Inflammatory macrophage treated with lipopolysaccharide for 1 hour (primary cell): ENCODE results near the gene TEAD3.
A peak's percentile ranks its signal among the peaks of the same experiment; 100 is the strongest.
"Not testable (repeated sequence)": the region's sequence is repeated elsewhere in the genome, so short reads cannot be mapped to it uniquely, and the experiment has no call there.

Source experiments
- DNase-seq, 2 donors: peaks; one replicate each; pipeline ENCODE4 v3.0.0-alpha.2; 2020 to 2022

Gene TEAD3

DNA sequence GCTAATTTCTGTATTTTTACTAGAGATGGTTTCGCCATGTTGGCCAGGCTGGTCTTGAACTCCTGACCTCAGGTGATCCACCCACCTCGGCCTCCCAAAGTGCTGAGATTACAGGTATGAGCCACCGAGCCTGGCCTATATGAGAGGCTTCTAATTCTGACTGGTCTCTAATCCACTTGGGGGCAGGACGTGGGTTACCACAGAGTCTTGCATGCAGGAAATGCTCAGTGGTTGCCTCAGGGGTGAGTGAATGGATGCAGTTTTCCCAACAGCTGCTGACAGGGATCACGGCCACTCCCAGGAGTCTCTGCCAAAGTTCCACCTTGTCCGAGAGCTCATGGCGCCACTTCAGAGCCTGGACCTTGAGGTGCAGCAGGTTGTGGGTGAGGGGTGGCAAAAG is 51.2 kb downstream of the TEAD3 start:
- DNase-seq, result no peak

DNA sequence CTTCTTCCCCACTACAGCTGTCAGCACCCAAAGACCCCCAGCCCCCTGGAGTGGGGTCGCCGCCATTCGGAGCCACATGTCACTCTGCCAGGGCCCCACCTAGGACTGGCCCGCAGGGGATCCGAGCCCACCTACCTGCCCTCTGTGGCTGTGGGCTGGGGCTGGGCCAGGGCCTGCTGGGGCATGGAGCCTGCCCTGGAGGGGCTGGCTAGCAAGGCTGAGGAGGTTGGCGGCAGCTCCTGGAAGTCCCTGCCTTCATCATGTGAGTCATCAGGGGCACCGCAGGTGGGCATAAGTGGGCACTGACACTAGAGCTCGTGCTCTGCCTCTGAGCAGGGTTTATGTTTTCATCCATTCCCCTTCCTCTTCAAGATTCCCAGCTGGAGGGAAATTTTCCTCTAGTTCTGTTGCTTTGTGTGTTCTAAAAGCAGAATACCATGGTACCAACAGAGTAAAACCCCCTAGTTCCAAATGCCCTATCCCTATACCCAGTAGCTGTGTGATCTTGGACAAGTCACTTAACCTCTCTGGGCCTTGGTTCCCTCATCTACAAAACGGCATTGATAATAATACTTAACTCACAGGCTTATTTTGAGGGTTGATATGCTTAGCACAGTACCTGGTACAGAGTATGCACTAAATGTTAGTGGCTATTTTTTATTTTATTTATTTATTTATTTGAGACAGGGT is 53.4 kb downstream of the TEAD3 start:
- DNase-seq, result no peak

DNA sequence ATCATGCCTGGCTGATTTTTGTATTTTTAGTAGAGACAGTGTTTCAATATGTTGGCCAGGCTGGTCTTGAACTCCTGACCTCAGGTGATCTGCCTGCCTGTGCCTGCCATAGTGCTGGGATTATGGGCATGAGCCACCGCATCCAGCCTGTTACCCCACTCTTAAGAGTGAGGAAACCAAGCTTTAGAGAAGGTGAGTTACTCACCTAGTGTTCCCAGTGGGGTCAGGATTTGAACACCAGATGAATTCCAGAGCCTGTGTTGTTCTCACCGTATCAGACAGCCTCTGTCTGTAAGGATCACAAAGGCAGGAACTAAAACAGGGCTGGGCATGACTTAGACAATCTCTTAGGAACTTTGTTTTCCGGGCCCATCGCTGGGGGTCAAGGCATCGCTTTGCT is 54.2 kb downstream of the TEAD3 start:
- no peak for DNase-seq

DNA sequence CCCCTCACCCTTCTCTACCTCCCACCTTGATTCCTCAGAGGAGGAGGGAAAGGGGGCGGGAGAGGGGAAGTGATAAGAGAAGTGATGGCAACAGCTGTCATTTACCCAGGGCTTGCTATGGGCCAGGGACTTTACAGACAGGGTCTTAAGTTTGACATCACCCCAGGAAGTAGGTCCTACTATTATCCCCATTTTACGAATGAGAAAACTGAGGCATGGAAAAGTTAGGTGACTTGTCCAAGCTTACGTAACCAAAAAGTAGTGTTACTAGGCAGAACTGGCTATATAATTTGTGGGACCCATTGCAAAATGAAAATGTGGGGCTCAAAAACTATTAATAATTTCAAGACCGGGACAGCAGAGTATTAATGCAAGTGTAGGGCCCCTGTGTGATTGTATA is 55.2 kb downstream of the TEAD3 start:
- DNase-seq, result no peak

DNA sequence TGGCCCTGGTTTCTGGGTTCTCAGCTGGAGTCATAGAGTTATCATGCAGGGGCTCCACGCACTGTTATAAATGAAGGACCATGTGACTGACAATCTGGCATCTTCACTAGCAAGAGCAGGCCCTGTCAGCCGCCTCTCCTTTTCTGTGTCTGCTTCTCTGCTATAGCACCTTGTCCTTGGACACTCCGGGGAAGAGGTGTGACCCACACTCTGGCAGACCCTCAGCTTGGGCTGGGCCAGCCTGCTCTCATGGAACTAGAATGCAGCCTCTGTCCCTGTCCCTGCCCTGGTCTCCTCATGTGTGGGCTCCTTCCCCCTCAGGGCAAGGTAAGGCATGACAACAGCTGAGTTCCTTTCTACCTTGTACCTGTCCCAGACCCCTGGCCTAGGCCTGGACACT is 55.7 kb downstream of the TEAD3 start:
- DNase-seq, result no peak

DNA sequence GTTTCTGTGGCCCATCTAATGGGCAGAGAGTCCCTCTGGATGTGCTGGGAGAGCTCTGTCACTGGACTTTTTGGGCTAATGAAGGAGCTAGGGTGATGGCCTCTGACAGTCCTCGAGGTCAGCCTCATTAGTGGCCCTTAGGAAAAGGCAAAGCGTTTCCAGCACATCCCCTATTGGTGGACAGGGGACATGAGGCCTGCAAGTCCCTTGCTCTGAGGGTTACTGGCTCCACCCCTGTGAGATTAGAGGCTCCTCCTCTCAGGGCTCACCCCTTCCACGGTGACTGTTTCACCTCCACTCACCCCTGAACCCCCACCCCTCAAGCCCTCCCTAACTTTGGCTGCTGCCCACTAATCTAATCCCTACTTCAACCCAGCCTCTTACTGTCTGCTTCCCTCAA is 57.6 kb downstream of the TEAD3 start:
- DNase-seq, result no peak

DNA sequence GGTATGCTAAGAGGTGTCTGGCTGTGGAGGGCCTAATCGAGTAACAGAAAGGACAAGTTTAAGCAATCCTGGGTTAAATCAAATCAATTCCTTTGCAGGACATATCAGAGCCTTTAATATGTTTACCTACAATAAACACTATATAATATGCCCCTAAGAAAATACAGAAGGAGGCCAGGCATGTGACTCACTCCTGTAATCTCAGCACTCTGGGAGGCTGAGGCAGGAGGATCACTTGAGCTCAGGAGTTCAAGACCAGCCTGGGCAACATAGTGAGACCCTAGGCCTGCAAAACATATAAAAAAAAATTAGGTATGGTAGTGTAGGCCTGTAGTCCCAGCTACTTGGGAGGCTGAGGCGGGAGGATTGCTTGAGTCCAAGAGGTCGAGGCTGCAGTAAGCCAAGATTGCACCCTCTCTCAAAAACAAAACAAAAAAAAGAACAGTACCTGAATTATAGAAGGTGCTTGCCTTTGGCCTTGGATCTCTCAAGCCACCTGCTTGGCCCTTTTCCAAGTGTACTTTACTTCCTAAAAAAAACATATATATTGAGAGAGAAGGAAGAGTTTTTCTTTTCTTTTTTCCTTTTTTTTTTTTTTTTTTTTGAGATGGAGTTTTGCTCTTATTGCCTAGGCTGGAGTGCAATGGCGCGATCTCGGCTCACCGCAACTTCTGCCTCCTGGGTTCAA is 58.4 kb downstream of the TEAD3 start:
- DNase-seq, result not testable (repeated sequence)

DNA sequence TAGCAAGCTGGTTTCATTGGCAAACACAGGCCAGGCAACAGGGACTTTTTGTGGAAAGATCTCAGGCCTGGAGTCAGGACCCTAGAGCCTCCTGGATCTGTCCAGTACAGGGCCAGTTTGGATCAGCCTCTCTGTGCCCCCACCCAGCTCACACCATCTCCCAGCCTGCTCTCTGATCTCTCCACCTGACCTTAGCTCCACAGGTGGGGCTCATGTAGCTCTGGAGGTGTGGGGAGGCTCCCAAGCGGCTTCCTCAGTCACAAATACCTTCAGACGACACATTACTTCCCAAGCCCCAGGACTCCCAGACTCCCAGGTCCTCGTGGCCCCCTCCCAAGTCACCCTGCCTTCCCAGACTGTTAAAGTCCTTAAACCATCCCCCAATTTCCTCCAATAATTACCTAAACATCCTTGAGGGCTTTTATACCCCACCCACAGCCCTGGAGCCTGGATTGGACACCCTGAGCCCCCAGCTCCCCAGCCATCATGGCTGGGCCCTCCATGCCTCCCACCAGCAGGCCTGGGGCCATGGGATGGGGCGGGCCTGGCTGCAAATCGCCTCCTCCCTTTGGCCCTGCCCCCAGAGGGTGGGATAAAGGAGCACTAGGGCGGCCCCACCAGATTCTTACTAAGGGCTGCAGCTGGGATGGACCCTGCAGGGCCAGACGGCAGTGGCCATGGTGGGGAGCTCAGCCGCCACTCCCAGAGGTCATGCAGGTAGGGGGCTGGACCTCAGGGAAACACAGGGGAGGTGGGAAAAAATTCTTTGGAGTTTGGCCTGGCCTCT is 60.6 kb downstream of the TEAD3 start:
- no peak for DNase-seq

DNA sequence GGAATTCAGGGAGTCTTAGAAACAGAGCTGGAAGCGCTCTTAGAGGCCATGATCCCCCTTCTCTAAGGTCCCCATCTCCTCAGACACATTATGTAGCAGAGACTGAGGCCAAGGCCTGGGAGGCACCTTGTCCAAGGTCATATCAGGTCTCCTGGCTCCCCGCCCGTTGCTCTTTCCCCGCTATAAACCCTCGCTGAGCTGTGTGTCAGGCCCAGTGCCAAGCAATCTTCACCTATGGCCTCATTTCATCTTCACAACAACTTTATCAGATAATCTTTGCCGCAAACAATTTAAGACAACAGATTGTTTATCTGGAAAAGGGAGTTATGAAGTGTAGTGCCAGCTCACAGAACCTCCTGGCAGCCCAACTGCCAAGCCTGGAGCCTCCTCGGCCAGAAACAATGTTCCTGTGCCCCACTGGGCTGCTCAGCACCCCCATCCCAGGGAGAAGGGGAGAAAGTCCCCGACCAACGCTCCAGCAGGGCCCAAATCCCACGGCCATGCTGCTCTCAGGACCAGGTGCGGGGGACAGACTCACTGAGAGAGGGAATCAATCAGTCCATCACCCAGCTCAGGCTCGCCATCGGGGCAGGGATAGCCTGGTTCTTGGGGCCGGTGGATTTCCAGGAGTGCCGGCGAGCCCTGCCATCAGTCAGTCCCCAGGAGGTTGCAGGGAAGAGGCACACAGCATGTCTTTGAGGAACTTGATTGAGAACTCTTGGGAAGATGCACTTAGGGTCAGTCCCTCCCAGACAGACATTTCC is 61.6 kb downstream of the TEAD3 start:
- no peak for DNase-seq

DNA sequence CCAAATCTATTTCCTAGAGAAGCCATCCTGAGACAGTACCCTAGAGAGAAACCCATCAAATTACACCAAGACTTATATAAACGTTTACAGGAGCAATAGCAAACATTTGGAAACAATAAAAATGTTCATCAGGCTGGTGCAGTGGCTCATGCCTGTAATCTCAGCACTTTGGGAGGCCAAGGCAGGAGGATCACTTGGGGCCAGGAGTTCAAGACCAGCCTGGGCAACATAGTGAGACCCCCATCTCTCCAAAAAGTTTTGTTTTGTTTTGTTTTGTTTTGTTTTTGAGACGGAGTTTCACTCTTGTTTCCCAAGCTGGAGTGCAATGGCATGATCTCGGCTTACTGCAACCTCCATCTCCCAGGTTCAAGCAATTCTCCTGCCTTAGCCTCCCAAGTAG is 64.2 kb downstream of the TEAD3 start:
- DNase-seq, result not testable (repeated sequence)

DNA sequence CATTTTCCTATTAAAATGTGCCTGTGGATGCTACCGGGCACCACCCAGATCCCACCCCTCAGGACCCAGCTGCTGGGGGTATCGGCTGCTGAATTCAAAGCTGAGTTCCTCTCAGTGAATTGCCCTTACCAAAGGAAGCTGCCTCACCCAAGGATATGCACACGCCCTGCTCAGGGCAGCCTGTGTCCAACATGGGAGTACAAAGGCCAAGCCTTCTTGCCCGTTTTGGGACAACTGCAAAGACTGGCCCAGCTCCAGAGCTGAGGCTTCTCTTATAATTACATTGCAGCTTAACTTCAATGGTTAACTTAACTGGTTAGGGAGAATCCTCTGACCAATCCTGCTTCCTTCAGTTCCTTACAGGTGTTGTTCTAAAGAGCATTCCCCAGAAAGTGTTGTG is 64.6 kb downstream of the TEAD3 start:
- no peak for DNase-seq

DNA sequence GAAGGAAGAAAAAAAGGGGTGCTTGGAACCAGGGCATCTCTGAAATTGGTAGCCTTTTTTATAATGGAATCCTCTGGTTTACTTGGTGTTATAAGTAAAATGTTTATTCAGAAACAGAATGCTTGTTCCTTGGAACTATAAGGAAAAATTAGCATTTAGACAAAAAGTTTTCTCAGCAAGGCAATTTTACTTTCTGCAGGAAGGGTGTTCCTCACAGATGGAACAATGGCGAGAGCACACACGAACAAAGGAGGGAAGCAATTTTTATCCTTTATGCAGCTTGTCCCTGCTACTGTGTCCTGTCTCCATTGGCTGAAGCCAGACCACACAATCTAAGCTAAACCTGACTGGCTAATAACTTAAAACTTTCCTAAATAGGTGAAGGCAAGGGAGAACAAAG is 67.4 kb downstream of the TEAD3 start:
- DNase-seq, result no peak

DNA sequence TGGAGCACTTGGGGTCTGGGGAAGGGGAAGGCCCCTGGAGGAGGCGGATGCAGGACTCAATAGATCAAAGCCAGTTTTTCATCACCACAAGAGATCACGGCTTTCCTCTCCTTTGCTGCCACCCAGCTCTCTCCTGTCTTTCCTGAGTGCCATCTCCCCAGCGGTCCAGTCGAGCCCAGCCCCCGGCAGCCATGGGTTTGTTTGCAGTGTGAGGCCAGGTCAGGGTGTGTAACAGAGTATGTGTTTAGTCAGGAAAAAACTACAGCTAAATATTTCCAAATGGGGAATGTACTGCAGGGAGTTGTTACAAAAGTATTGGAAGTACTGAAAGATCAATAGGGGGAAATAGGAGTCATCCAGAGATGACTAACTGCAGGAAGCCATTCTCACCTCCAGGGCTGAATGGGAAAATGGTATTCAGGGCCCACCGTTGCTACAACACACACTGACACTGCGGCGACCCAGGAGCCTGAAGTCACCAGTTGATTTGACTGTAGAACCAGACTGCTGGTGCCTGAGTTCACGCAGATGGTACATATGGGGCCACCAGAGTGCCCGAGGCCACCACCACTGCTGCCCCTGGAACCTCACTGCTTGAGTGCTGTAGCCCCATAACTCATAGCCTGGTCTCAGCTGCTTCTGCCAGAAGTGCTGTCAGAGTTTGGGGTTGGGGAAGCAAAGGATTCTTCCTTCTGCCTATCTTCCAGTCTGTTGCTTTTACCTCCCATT is 68.3 kb downstream of the TEAD3 start:
- no peak for DNase-seq

DNA sequence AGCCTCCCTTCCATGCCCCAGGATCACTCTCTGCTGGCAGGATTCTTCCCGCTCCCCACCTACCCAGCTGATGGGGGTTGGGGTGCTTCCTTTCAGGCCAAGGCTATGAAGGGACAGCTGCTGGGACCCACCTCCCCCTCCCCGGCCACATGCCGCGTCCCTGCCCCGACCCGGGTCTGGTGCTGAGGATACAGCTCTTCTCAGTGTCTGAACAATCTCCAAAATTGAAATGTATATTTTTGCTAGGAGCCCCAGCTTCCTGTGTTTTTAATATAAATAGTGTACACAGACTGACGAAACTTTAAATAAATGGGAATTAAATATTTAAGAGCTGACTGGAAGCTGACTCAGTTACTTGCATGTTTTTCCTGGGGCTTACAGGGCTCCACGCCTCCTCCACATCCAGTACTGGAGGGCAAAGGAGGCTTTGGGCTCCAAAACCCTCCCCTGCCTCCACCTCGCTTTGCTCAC is 69.0 kb downstream of the TEAD3 start:
- no peak for DNase-seq

DNA sequence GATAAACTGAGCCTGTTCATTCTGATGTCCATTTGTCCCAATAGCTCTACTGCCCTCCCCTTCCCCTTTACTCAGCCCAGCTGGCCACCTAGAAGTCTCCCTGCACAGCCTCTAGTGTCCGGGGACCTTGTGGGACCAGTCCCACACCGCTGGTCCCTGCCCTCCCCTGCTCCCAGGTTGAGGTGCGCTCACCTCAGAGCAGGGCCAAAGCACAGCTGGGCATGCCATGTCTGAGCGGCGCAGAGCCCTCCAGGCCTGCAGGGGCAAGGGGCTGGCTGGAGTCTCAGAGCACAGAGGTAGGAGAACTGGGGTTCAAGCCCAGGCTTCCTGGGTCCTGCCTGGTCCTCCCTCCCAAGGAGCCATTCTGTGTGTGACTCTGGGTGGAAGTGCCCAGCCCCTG is 69.4 kb downstream of the TEAD3 start:
- DNase-seq, result no peak

DNA sequence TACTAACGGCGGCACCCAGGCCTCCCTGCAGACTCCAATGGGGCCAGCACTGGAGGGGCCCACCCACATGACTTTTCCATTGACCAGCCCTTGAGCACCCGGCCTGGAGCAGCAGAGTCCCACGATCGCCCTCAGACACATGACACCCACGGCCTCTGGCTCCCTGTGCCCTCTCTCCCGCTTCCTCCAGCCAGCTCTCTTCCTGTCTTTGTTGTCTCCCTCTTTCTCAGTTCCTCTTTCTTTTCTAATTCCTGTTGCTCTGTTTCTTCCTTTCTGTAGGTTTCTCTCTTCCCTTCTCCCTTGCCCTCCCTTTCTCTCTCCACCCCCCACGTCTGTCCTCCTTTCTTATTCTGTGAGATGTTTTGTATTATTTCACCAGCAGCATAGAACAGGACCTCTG is 70.8 kb downstream of the TEAD3 start:
- DNase-seq, result peak; percentile 40 to 56

DNA sequence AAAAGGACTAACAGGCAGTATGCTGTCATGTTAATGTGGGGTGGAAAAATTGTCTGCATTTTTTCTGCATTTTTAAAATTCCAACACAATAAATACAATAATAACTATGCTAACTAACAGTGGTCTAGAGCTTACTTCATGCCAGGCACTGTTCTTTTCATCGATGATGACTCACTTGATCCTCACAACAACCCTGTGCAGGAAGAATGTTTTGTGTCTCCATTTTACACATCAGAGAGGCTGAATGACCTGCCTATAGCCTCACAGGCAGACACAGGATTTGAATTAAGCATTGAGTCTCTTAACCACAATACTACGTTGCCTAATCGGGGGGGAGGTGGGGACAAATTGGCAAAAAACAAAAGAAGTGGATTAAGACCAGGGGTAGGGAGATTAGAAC is 71.6 kb downstream of the TEAD3 start:
- no peak for DNase-seq
